K562 (cell line): ENCODE measurements around the gene STK24.

Experiments
- CSDE1 ChIP-seq, 2 experiments: fragments of 450-650 bp; IDR thresholded peaks; 2 replicates each; pipeline ENCODE4 v1.6.1; 2016; ENCODE audit warnings: mild to moderate bottlenecking in 1 of 2
- EP300 ChIP-seq: IDR thresholded peaks from 2 replicates; pipeline ENCODE4 v1.6.1; 2012; ENCODE audit warnings: low read length, improper control_type of control experiment
- FOXJ3 ChIP-seq: sonication (generic); formaldehyde crosslinking; IDR thresholded peaks from 2 replicates; pipeline ENCODE4 v1.4.0; 2020; ENCODE audit warnings: mild to moderate bottlenecking, missing genetic modification reagents
- POLR2A ChIP-seq: fragments of 450-650 bp; conservative IDR thresholded peaks from 2 replicates; pipeline ENCODE4 v1.6.1; 2016
- RHOXF2B ChIP-seq: fragments of 250-450 bp; sonication (Bioruptor Pico); conservative IDR thresholded peaks from 2 replicates; pipeline ENCODE4 v1.5.1; 2021
- THRAP3 ChIP-seq: fragments of 450-650 bp; IDR thresholded peaks from 2 replicates; pipeline ENCODE4 v1.6.1; 2016; ENCODE audit warnings: mild to moderate bottlenecking, inconsistent platforms, borderline replicate concordance
- ZFP30 ChIP-seq: fragments of 250-450 bp; sonication (Bioruptor Pico); IDR thresholded peaks from 2 replicates; pipeline ENCODE4 v1.8.0; 2022; ENCODE audit warnings: moderate library complexity, mild to moderate bottlenecking, inconsistent platforms, borderline replicate concordance
- ZNF76 ChIP-seq: fragments of 250-450 bp; sonication (Bioruptor Pico); IDR thresholded peaks from 2 replicates; pipeline ENCODE4 v1.4.0; 2020; ENCODE audit warnings: mild to moderate bottlenecking, moderate library complexity, borderline replicate concordance
- ZSCAN32 ChIP-seq: fragments of 450-650 bp; formaldehyde crosslinking; IDR thresholded peaks from 2 replicates; pipeline ENCODE4 v1.4.0; 2020; ENCODE audit warnings: mild to moderate bottlenecking, moderate library complexity
- TF ChIP-seq, protein P1 (sequence below): sonication (generic); formaldehyde crosslinking; IDR thresholded peaks from 2 replicates; pipeline ENCODE4 v1.8.0; 2022; ENCODE audit warnings: mild to moderate bottlenecking, missing genetic modification reagents, borderline replicate concordance
- TF ChIP-seq, protein P2 (sequence below): fragments of 250-450 bp; sonication (Bioruptor Pico); IDR thresholded peaks from 2 replicates; pipeline ENCODE4 v1.8.0; 2021; ENCODE audit warnings: moderate library complexity, mild to moderate bottlenecking, inconsistent platforms
- TF ChIP-seq, protein P3 (sequence below): sonication (generic); formaldehyde crosslinking; IDR thresholded peaks from 2 replicates; pipeline ENCODE4 v1.8.0; 2022; ENCODE audit warnings: mild to moderate bottlenecking, low read depth, missing genetic modification reagents

DNA sequence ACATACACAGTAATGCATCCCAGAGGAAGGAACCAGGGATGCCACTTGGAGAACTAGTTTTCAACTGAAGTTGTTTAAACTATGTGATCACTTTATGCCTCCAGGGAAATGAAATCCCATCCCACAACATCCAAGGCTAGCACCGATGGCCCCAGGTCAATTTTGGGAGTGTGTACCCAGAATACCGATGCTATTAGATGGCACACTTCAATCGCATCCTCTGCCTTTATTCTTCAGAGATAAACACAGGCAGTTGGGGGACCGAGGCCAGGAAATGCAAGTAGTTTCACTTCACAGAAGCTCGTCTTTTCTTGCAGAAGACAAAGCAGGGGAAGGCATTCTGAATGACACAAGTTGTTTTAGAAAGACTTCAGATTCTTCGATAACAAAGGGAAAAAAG, 13.8 kb downstream of the STK24 start:
- TF ChIP-seq POLR2A (no peak), CSDE1 (IDR thresholded peaks at IDR 0.05) (no peak), ZSCAN32 (CRISPR knock-in tag) (no peak), ZFP30 (CRISPR knock-in tag) (no peak), FOXJ3 (CRISPR knock-in tag) (no peak), EP300 (no peak), ZNF76 (CRISPR knock-in tag) (no peak), THRAP3 (no peak), RHOXF2B (no peak)
- TF ChIP-seq, protein P1, sequence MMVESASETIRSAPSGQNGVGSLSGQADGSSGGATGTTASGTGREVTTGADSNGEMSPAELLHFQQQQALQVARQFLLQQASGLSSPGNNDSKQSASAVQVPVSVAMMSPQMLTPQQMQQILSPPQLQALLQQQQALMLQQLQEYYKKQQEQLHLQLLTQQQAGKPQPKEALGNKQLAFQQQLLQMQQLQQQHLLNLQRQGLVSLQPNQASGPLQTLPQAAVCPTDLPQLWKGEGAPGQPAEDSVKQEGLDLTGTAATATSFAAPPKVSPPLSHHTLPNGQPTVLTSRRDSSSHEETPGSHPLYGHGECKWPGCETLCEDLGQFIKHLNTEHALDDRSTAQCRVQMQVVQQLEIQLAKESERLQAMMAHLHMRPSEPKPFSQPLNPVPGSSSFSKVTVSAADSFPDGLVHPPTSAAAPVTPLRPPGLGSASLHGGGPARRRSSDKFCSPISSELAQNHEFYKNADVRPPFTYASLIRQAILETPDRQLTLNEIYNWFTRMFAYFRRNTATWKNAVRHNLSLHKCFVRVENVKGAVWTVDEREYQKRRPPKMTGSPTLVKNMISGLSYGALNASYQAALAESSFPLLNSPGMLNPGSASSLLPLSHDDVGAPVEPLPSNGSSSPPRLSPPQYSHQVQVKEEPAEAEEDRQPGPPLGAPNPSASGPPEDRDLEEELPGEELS (CRISPR knock-in tag): no peak
- TF ChIP-seq, protein P2, sequence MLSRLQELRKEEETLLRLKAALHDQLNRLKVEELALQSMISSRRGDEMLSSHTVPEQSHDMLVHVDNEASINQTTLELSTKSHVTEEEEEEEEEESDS (CRISPR knock-in tag): no peak
- TF ChIP-seq, protein P3, sequence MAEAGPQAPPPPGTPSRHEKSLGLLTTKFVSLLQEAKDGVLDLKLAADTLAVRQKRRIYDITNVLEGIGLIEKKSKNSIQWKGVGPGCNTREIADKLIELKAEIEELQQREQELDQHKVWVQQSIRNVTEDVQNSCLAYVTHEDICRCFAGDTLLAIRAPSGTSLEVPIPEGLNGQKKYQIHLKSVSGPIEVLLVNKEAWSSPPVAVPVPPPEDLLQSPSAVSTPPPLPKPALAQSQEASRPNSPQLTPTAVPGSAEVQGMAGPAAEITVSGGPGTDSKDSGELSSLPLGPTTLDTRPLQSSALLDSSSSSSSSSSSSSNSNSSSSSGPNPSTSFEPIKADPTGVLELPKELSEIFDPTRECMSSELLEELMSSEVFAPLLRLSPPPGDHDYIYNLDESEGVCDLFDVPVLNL: no peak
